ENCODE data around the gene GPR156.

Gene GPR156

GRCh38 chr3:120289636-120290035 is 4.6 kb upstream of the GPR156 start:
- no peak for TF ChIP-seq CTCF (IDR thresholded peaks at IDR 0.05; ENCODE audit: insufficient read depth, low read depth, low read length, missing control alignments)
- DNase-seq (ENCODE audit: low read depth): no peak
- no peak overlapping the region for H3K4me3 ChIP-seq (ENCODE audit: low read depth, low read length)

GRCh38 chr3:120286465-120286864 is 1.4 kb upstream of the GPR156 start:
- no peak overlapping the region for H3K4me3 ChIP-seq (ENCODE audit: low read depth, low read length)
- DNase-seq (ENCODE audit: low read depth): no peak
- no peak for TF ChIP-seq CTCF (IDR thresholded peaks at IDR 0.05; ENCODE audit: insufficient read depth, low read depth, low read length, missing control alignments)

- no peak for DNase-seq (ENCODE audit: low read depth)
- no peak overlapping the region for H3K4me3 ChIP-seq (ENCODE audit: low read depth, low read length)
- TF ChIP-seq CTCF (IDR thresholded peaks at IDR 0.05; ENCODE audit: insufficient read depth, low read depth, low read length, missing control alignments): no peak
These were observed 453 bp upstream of the GPR156 start for GRCh38 chr3:120285508-120285841.

- TF ChIP-seq CTCF (IDR thresholded peaks at IDR 0.05; ENCODE audit: insufficient read depth, low read depth, low read length, missing control alignments): no peak
- no peak for DNase-seq (ENCODE audit: low read depth)
These were observed 3.8 kb downstream of the GPR156 start for GRCh38 chr3:120281261-120281660.

GRCh38 chr3:120280566-120280965 is 4.5 kb downstream of the GPR156 start:
- TF ChIP-seq CTCF (IDR thresholded peaks at IDR 0.05; ENCODE audit: insufficient read depth, low read depth, low read length, missing control alignments): no peak

More at GRCh38 chr3:120281261-120281660, 3.8 kb downstream of the GPR156 start:
- H3K4me3 ChIP-seq (ENCODE audit: low read depth, low read length): no peak overlapping the region

GRCh38 chr3:120280026-120280425 is 5.0 kb downstream of the GPR156 start:
- no peak for DNase-seq (ENCODE audit: low read depth)
- no peak overlapping the region for H3K4me3 ChIP-seq (ENCODE audit: low read depth, low read length)
- TF ChIP-seq CTCF (IDR thresholded peaks at IDR 0.05; ENCODE audit: insufficient read depth, low read depth, low read length, missing control alignments): no peak

More at GRCh38 chr3:120280566-120280965, 4.5 kb downstream of the GPR156 start:
- DNase-seq (ENCODE audit: low read depth): peak; percentile 52
- H3K4me3 ChIP-seq (ENCODE audit: low read depth, low read length): no peak overlapping the region

- H3K4me3 ChIP-seq (ENCODE audit: low read depth, low read length): no peak overlapping the region
- no peak for TF ChIP-seq CTCF (IDR thresholded peaks at IDR 0.05; ENCODE audit: insufficient read depth, low read depth, low read length, missing control alignments)
- DNase-seq (ENCODE audit: low read depth): no peak
These were observed 8.3 kb downstream of the GPR156 start for GRCh38 chr3:120276767-120277166.

Data from GM12865 (cell line).